HL-60 (cell line): ENCODE data around the gene AVEN.

Experiments used
- DNase-seq, 2 experiments: peaks; one replicate each; pipeline ENCODE4 v3.0.0-alpha.2; 2010 to 2020; ENCODE audit warnings: low read depth in 1 of 2, low spot score in 1 of 2
- H3K27ac ChIP-seq: fragments of 250-450 bp; sonication (Bioruptor Pico); replicated peaks from 2 replicates; pipeline ENCODE4 v1.5.1; 2020; ENCODE audit warnings: mild to moderate bottlenecking, moderate library complexity
- H3K27me3 ChIP-seq: fragments of 250-450 bp; sonication (Bioruptor Pico); 2 replicates; pipeline ENCODE4 v1.5.1; 2021; ENCODE audit warnings: mild to moderate bottlenecking, moderate library complexity; ENCODE audit not compliant: insufficient read depth, poor library complexity, severe bottlenecking
- H3K4me3 ChIP-seq: replicated peaks from 2 replicates; pipeline ENCODE4 v1.5.1; 2011; ENCODE audit warnings: mild to moderate bottlenecking, control low read depth, low read length; ENCODE audit not compliant: insufficient read depth
- GABPA ChIP-seq: IDR thresholded peaks from 2 replicates; pipeline ENCODE4 v1.6.1; 2012; ENCODE audit warnings: low read depth
- POLR2AphosphoS5 ChIP-seq: IDR thresholded peaks from 2 replicates; pipeline ENCODE4 v1.6.1; 2012; ENCODE audit warnings: low read depth
- SPI1 ChIP-seq: IDR thresholded peaks from 2 replicates; pipeline ENCODE4 v1.6.1; 2012; ENCODE audit warnings: low read depth, mild to moderate bottlenecking, borderline replicate concordance
- TF ChIP-seq, protein P1 (sequence below): IDR thresholded peaks from one replicate; pipeline ENCODE4 v1.5.1; 2011; ENCODE audit warnings: low read length, control low read depth, inconsistent platforms; ENCODE audit not compliant: insufficient read depth
- TF ChIP-seq, protein P2 (sequence below): IDR thresholded peaks from 2 replicates; pipeline ENCODE4 v1.6.1; 2012; ENCODE audit warnings: low read depth; ENCODE audit not compliant: insufficient replicate concordance

Gene AVEN

DNA sequence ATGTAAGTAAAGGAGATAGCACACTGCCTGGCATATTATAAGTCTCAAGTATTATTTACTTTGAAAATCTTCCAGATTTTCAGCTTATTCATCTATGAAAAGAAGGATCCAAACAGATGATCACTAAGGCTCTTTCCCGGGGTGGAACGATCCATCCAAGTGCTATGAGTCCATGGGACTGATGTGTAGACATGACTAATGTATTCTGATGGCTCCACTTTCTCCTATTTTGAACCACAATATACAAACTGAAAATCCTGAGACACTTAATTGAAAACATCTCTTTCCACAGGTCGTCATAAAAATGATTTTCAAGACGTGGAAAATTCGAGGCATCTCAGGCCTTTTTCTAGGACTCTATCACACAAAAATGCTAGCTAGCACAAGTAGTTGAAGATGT is 104.1 kb downstream of the AVEN start:
- no peaks in the 10 kb centered on the region for H3K27me3 ChIP-seq
- H3K27ac ChIP-seq: no peak overlapping the region
- TF ChIP-seq, protein P1, sequence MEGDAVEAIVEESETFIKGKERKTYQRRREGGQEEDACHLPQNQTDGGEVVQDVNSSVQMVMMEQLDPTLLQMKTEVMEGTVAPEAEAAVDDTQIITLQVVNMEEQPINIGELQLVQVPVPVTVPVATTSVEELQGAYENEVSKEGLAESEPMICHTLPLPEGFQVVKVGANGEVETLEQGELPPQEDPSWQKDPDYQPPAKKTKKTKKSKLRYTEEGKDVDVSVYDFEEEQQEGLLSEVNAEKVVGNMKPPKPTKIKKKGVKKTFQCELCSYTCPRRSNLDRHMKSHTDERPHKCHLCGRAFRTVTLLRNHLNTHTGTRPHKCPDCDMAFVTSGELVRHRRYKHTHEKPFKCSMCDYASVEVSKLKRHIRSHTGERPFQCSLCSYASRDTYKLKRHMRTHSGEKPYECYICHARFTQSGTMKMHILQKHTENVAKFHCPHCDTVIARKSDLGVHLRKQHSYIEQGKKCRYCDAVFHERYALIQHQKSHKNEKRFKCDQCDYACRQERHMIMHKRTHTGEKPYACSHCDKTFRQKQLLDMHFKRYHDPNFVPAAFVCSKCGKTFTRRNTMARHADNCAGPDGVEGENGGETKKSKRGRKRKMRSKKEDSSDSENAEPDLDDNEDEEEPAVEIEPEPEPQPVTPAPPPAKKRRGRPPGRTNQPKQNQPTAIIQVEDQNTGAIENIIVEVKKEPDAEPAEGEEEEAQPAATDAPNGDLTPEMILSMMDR: no peak
- TF ChIP-seq SPI1 (no peak), POLR2AphosphoS5 (no peak), GABPA (no peak)
- TF ChIP-seq, protein P2, sequence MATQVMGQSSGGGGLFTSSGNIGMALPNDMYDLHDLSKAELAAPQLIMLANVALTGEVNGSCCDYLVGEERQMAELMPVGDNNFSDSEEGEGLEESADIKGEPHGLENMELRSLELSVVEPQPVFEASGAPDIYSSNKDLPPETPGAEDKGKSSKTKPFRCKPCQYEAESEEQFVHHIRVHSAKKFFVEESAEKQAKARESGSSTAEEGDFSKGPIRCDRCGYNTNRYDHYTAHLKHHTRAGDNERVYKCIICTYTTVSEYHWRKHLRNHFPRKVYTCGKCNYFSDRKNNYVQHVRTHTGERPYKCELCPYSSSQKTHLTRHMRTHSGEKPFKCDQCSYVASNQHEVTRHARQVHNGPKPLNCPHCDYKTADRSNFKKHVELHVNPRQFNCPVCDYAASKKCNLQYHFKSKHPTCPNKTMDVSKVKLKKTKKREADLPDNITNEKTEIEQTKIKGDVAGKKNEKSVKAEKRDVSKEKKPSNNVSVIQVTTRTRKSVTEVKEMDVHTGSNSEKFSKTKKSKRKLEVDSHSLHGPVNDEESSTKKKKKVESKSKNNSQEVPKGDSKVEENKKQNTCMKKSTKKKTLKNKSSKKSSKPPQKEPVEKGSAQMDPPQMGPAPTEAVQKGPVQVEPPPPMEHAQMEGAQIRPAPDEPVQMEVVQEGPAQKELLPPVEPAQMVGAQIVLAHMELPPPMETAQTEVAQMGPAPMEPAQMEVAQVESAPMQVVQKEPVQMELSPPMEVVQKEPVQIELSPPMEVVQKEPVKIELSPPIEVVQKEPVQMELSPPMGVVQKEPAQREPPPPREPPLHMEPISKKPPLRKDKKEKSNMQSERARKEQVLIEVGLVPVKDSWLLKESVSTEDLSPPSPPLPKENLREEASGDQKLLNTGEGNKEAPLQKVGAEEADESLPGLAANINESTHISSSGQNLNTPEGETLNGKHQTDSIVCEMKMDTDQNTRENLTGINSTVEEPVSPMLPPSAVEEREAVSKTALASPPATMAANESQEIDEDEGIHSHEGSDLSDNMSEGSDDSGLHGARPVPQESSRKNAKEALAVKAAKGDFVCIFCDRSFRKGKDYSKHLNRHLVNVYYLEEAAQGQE: no peak
- no peak for DNase-seq
- H3K4me3 ChIP-seq: no peak overlapping the region

DNA sequence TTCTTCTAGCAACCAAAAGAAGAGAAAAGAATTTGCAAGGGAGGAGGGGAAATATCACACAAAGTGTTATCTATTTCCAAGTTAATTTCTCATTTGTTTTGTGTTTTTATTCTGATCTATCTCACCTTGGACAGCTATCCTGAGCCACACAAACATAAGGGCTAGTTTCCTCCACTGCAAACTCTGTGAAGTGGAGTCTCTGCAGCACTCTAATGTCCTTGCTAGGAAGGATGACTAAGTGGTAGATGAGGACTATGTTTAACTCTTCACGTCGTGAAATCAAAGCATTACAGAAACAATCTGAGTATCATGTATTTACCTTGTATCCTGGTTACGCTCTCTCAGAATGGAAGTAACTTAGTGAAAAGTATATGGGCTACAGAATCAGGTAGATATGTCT is 104.6 kb downstream of the AVEN start:
- DNase-seq: no peak
- Histone ChIP-seq H3K27me3 (no peaks in the 10 kb centered on the region), H3K27ac (no peak overlapping the region), H3K4me3 (no peak overlapping the region)
- TF ChIP-seq SPI1: no peak
- TF ChIP-seq, protein P1: no peak
- TF ChIP-seq, protein P2: no peak
- TF ChIP-seq GABPA: no peak
- no peak for TF ChIP-seq POLR2AphosphoS5

DNA sequence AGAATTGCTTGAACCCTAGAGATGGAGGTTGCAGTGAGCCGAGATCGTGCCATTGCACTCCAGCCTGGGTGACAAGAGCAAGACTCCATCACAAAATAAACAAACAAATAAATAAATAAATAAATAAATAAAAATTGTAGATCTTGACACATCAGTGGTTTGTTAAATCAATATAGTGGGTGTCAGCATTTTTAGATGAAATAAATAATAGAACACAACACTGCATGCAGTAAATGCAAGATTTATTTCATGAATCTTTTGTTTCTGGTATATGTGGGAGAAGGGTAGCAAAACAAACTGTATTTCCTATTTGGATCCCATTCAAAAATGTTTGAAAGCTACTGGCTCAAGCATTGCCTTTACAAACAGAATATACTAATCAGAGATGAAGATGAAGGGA is 106.3 kb downstream of the AVEN start:
- Histone ChIP-seq H3K27me3 (no peaks in the 10 kb centered on the region), H3K27ac (no peak overlapping the region), H3K4me3 (no peak overlapping the region)
- DNase-seq: no peak
- TF ChIP-seq POLR2AphosphoS5 (no peak), GABPA (no peak), SPI1 (no peak)
- TF ChIP-seq, protein P1: no peak
- TF ChIP-seq, protein P2: no peak
